HCT116 (cell line): Measurements from ENCODE around the gene CYB5B. TPM values are rescaled to one million over a fixed set of nuclear protein-coding genes. Genes with fewer than 3 reads are reported as not detected.
A peak's percentile ranks its signal among the peaks of the same experiment; 100 is the strongest.

Experiments
- ATAC-seq: fragments of 200-7000 bp; cut with Tn5 transposase; 2 replicates; pipeline ENCODE4 v1.9.1; 2020; ENCODE audit warnings: mild to moderate bottlenecking, moderate library complexity
- BruUV-seq: library from RNA; stranded (reverse); fragments of 400-500 nt; replicated peaks from 2 replicates; lab custom pipeline; 2021; lab: Mats Ljungman, UMichigan
- CTCF ChIA-PET: fragments of 300-600 bp; sonication (Branson Sonifier 250); formaldehyde crosslinking; loops from one replicate; lab custom pipeline; 2021; ENCODE audit warnings: antibody characterized with exemption; lab: Charles Lee
- POLR2A ChIA-PET: fragments of 300-600, 350-600 bp; sonication (Branson Sonifier 250); formaldehyde crosslinking; loops from one replicate; lab custom pipeline; 2021; ENCODE audit warnings: antibody characterized with exemption; lab: Charles Lee
- RAD21 ChIA-PET, 2 experiments: fragments of 300-600 bp; sonication (Branson Sonifier 250); formaldehyde crosslinking; loops; one replicate each; lab custom pipeline; 2023; ENCODE audit warnings: low total read pairs in 2 of 2; ENCODE audit not compliant: uncharacterized antibody in 2 of 2, unreplicated experiment in 2 of 2, low non-redundant PET in 1 of 2; lab: Charles Lee
- DNase-seq: peaks from one replicate; pipeline ENCODE4 v3.0.0-alpha.2; 2010; ENCODE audit warnings: low read depth, low spot score
- H2AFZ ChIP-seq: fragments of 200-600 bp; shearing (Covaris generic), sonication (generic); 2 replicates; pipeline ENCODE4 v1.6.1; 2017; ENCODE audit warnings: low read depth, mixed run types, mixed read lengths, antibody characterized with exemption, low read length; ENCODE audit not compliant: poor library complexity, severe bottlenecking
- H3K27ac ChIP-seq: 2 replicates; pipeline ENCODE4 v1.5.1; 2012; ENCODE audit warnings: low read depth, low read length
- H3K27me3 ChIP-seq: fragments of 200-600 bp; sonication (generic); 2 replicates; pipeline ENCODE4 v1.6.1; 2016; ENCODE audit warnings: mixed run types, low read length, mixed read lengths; ENCODE audit not compliant: insufficient read depth
- H3K36me3 ChIP-seq, 2 experiments: fragments of 200-500 bp in 1 of 2; fragments of 200-600 bp in 1 of 2; sonication (Bioruptor generic) in 1 of 2; sonication (generic) in 1 of 2; 2 replicates each; pipeline versions ENCODE4 v1.5.1 to v1.6.1; 2014 to 2016; ENCODE audit warnings: low read length in 2 of 2, inconsistent platforms in 1 of 2, mixed read lengths in 1 of 2, mixed run types in 1 of 2; ENCODE audit not compliant: insufficient read depth in 2 of 2, control insufficient read depth in 1 of 2
- H3K4me1 ChIP-seq, 2 experiments: fragments of 200-600 bp in 1 of 2; sonication (generic) in 1 of 2; 2 replicates each; pipeline versions ENCODE4 v1.5.1 to v1.6.1; 2012 to 2017; ENCODE audit warnings: low read length in 2 of 2, inconsistent platforms in 1 of 2, mild to moderate bottlenecking in 1 of 2, mixed read lengths in 1 of 2, mixed run types in 1 of 2, moderate library complexity in 1 of 2; ENCODE audit not compliant: insufficient read depth in 2 of 2, control insufficient read depth in 1 of 2
- H3K4me2 ChIP-seq: fragments of 200-600 bp; sonication (generic); 2 replicates; pipeline ENCODE4 v1.6.1; 2017; ENCODE audit warnings: mixed run types, low read length, mixed read lengths
- H3K4me3 ChIP-seq, 2 experiments: fragments of 200-600 bp in 1 of 2; sonication (generic) in 1 of 2; replicated peaks in 1 of 2; 2 replicates each; pipeline ENCODE4 v1.5.1; 2011 to 2016; ENCODE audit warnings: low read length in 2 of 2, control low read depth in 1 of 2, low read depth in 1 of 2, mild to moderate bottlenecking in 1 of 2, mixed read lengths in 1 of 2, mixed run types in 1 of 2
- H3K79me2 ChIP-seq: fragments of 200-600 bp; sonication (generic); 2 replicates; pipeline ENCODE4 v1.6.1; 2017; ENCODE audit warnings: mild to moderate bottlenecking, mixed run types, low read length, moderate library complexity, mixed read lengths; ENCODE audit not compliant: insufficient read depth
- H3K9ac ChIP-seq: fragments of 200-600 bp; sonication (generic); 2 replicates; pipeline ENCODE4 v1.6.1; 2016; ENCODE audit warnings: low read length, mixed read lengths
- H3K9me2 ChIP-seq: fragments of 200-600 bp; sonication (generic), shearing (Covaris generic); 2 replicates; pipeline ENCODE4 v1.6.1; 2017; ENCODE audit warnings: mixed run types, mild to moderate bottlenecking, moderate library complexity; ENCODE audit not compliant: insufficient read depth
- H3K9me3 ChIP-seq, 2 experiments: fragments of 200-500 bp in 1 of 2; fragments of 200-600 bp in 1 of 2; sonication (Bioruptor generic) in 1 of 2; sonication (generic) in 1 of 2; 2 replicates each; pipeline ENCODE4 v1.6.1; 2014 to 2017; ENCODE audit warnings: low read length in 2 of 2, mixed read lengths in 2 of 2, inconsistent platforms in 1 of 2, low read depth in 1 of 2, mild to moderate bottlenecking in 1 of 2, mixed run types in 1 of 2, moderate library complexity in 1 of 2; ENCODE audit not compliant: control insufficient read depth in 1 of 2, insufficient read depth in 1 of 2
- H4K20me1 ChIP-seq: fragments of 200-600 bp; sonication (generic), shearing (Covaris generic); 2 replicates; pipeline ENCODE4 v1.6.1; 2017; ENCODE audit warnings: mixed run types, mild to moderate bottlenecking, moderate library complexity; ENCODE audit not compliant: insufficient read depth
- CEBPB ChIP-seq: IDR thresholded peaks from 2 replicates; pipeline ENCODE4 v1.6.1; 2012; ENCODE audit warnings: low read depth
- ELF1 ChIP-seq: IDR thresholded peaks from 2 replicates; pipeline ENCODE4 v1.6.1; 2012; ENCODE audit warnings: low read depth, borderline replicate concordance
- FOSL1 ChIP-seq: IDR thresholded peaks from 2 replicates; pipeline ENCODE4 v1.6.1; 2012; ENCODE audit warnings: low read depth
- POLR2A ChIP-seq: IDR thresholded peaks from 2 replicates; pipeline ENCODE4 v1.7.0; 2011; ENCODE audit warnings: borderline replicate concordance; ENCODE audit not compliant: insufficient read depth, insufficient read length; ENCODE audit errors: extremely low read depth
- POLR2AphosphoS5 ChIP-seq: IDR thresholded peaks from 2 replicates; pipeline ENCODE4 v1.6.1; 2011; ENCODE audit warnings: mild to moderate bottlenecking, low read depth, low read length, moderate library complexity
- RAD21 ChIP-seq: IDR thresholded peaks from 2 replicates; pipeline ENCODE4 v1.6.1; 2012; ENCODE audit warnings: low read depth, mild to moderate bottlenecking
- SP1 ChIP-seq: IDR thresholded peaks from 2 replicates; pipeline ENCODE4 v1.6.1; 2012; ENCODE audit warnings: low read depth
- YY1 ChIP-seq: IDR thresholded peaks from 2 replicates; pipeline ENCODE4 v1.6.1; 2011; ENCODE audit warnings: low read length, low read depth, moderate library complexity, mild to moderate bottlenecking; ENCODE audit not compliant: insufficient replicate concordance; ENCODE audit errors: extremely low read depth
- intact Hi-C: fragments of 100-400 bp; cut with micrococcal nuclease; formaldehyde crosslinking; loops from 2 replicates; pipeline ENCODE4 v1.10.0; 2022
- total RNA-seq: library from RNA; stranded (reverse); gene quantifications from one replicate; pipeline ENCODE4 v1.2.1, GENCODE V29; 2021; ENCODE audit not compliant: unreplicated experiment
- TF ChIP-seq, protein P1 (sequence below): IDR thresholded peaks from 2 replicates; pipeline ENCODE4 v1.6.1; 2012; ENCODE audit warnings: low read depth
- TF ChIP-seq, protein P2 (sequence below), 3 experiments: fragments of 200-600 bp in 1 of 3; sonication (generic) in 1 of 3; IDR thresholded peaks in 2 of 3; conservative IDR thresholded peaks in 1 of 3; 2 replicates each; pipeline ENCODE4 v1.5.1; 2012 to 2017; ENCODE audit warnings: low read depth in 2 of 3, low read length in 2 of 3, antibody characterized with exemption in 1 of 3, borderline replicate concordance in 1 of 3, control low read depth in 1 of 3, mild to moderate bottlenecking in 1 of 3, mixed read lengths in 1 of 3, mixed run types in 1 of 3, moderate library complexity in 1 of 3; ENCODE audit not compliant: insufficient read depth in 1 of 3
- TF ChIP-seq, protein P3 (sequence below): IDR thresholded peaks from 2 replicates; pipeline ENCODE4 v1.6.1; 2012

Gene CYB5B
- total RNA-seq, 1 experiment from 2014 or later = 689 TPM

DNA sequence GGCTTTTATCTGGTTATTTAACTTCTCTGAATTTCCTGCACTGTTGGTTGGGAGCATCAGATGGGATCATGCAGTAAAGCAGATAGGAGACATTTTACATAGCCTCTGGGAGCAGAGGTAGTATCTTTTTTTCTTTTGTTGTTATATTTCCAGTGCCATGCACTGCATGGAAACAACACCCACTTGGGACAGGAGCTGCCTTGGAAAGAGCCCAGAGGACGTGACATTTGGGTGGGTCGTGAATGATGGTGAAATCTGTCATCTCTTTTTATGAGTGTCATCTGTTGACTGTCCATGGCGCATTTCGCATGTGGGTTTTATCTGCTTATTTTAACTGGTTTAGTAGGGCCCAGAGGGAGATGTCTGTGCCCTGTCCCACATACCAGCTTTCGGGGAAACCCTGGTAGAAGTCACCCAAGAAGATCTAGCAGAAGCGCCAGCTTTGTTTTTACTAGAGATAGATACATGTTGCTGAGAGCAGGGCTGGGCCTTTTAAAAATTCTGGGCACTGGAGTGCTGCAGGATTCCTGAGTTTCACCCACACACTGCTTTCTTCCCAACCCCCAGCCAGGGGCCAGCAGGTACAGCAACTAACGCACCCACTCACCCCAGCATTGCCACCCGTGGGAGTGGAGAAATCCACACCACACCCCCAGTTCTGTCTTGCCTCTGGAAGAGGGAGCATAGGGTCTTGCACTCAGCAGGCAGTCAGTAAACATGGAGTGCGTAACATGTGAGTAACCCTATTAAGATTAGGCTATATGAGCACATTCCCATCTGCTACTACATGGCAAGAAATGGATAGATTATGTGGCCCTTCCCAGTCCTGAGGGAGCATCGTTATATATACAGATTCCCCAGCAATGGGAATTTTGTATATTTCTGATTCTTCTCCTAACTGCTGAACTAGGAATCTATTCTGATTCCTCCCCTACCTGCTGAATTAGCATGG, 30.2 kb upstream of the CYB5B start:
- ChIA-PET POLR2A (interaction anchor here (0.6 to 2.8 kb wide), 5 partner anchors 10 to 143 kb away, joined by 3 to 9 read pairs (median 3); no protein-coding TSS in a partner anchor), RAD21 (no interaction called here), CTCF (interaction anchor here (0.6 to 0.7 kb wide), 2 partner anchors 13 to 24 kb away, joined by 3 read pairs; no protein-coding TSS in a partner anchor)
- H3K4me1 ChIP-seq = peaks cover 80 to 84% of the 10 kb centered on the region in 2 experiments
- no peaks in the 10 kb centered on the region for H3K9me2 ChIP-seq
- no peak for ATAC-seq
- no TSS peak for BruUV-seq
- DNase-seq = no peak
- H2AFZ ChIP-seq = no peak overlapping the region
- intact Hi-C loops = no loop called here
- peaks cover 4% of the 10 kb centered on the region; the same call in 1 of the 2 replicates for H3K79me2 ChIP-seq
- no peaks in the 10 kb centered on the region for H3K36me3 ChIP-seq
- TF ChIP-seq POLR2AphosphoS5 (no peak), POLR2A (no peak), FOSL1 (no peak), RAD21 (no peak), CEBPB (no peak), YY1 (no peak), SP1 (no peak)
- TF ChIP-seq, all 23 proteins: peak for 0
- Histone ChIP-seq H3K4me2 (peak overlapping the region; percentile 46), H3K9ac (peak overlapping the region; percentile 36), H4K20me1 (no peaks in the 10 kb centered on the region), H3K27ac (peak overlapping the region; percentile 99), H3K27me3 (no peaks in the 10 kb centered on the region), H3K9me3 (no peaks in the 10 kb centered on the region), H3K4me3 (no peak overlapping the region)

DNA sequence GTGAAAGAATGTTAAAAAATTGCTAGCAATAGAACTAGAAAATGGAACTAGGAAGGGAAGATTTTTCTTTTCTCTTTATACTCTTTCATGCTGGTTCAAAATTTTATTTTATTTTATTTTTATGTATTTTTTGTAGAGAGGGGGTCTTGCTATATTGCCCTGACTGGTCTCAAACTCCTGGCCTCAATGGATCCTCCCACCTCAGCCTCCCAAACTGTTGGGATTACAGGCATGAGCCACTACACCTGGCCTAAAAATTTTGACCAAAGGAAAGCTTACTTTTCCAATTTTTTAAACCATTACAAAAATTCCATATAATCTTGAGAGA, 28.6 kb upstream of the CYB5B start:
- Histone ChIP-seq H2AFZ (no peak overlapping the region), H3K9me2 (no peaks in the 10 kb centered on the region), H3K4me2 (peak overlapping the region; percentile 69), H3K9me3 (no peaks in the 10 kb centered on the region), H4K20me1 (no peaks in the 10 kb centered on the region), H3K36me3 (no peaks in the 10 kb centered on the region), H3K79me2 (peaks cover 11% of the 10 kb centered on the region), H3K4me3 (no peak overlapping the region), H3K27me3 (no peaks in the 10 kb centered on the region), H3K27ac (peak overlapping the region; percentile 99), H3K9ac (peak overlapping the region; percentile 53), H3K4me1 (peaks cover 92 to 97% of the 10 kb centered on the region in 2 experiments)
- BruUV-seq = no TSS peak
- ChIA-PET CTCF (interaction anchor here (0.9 to 3.9 kb wide), 17 partner anchors 9 to 358 kb away, joined by 3 to 20 read pairs (median 5); partner anchors contain the start of genes NOB1 and NQO1), POLR2A (interaction anchor here (0.6 to 5.7 kb wide), 12 partner anchors 8 to 876 kb away, joined by 3 to 65 read pairs (median 4); partner anchors contain the start of gene TERF2), RAD21 (interaction anchor here in 1 of 2 experiments (0.6 to 1.1 kb wide), 2 partner anchors 326 to 359 kb away, joined by 3 to 5 read pairs; partner anchors contain the start of gene NOB1)
- ATAC-seq (no peak), DNase-seq (no peak)
- intact Hi-C loops = loop anchor here (5.0 kb wide), 2 partner anchors 81 to 171 kb away; partner anchors contain the start of gene NFAT5
- TF ChIP-seq, protein P1, sequence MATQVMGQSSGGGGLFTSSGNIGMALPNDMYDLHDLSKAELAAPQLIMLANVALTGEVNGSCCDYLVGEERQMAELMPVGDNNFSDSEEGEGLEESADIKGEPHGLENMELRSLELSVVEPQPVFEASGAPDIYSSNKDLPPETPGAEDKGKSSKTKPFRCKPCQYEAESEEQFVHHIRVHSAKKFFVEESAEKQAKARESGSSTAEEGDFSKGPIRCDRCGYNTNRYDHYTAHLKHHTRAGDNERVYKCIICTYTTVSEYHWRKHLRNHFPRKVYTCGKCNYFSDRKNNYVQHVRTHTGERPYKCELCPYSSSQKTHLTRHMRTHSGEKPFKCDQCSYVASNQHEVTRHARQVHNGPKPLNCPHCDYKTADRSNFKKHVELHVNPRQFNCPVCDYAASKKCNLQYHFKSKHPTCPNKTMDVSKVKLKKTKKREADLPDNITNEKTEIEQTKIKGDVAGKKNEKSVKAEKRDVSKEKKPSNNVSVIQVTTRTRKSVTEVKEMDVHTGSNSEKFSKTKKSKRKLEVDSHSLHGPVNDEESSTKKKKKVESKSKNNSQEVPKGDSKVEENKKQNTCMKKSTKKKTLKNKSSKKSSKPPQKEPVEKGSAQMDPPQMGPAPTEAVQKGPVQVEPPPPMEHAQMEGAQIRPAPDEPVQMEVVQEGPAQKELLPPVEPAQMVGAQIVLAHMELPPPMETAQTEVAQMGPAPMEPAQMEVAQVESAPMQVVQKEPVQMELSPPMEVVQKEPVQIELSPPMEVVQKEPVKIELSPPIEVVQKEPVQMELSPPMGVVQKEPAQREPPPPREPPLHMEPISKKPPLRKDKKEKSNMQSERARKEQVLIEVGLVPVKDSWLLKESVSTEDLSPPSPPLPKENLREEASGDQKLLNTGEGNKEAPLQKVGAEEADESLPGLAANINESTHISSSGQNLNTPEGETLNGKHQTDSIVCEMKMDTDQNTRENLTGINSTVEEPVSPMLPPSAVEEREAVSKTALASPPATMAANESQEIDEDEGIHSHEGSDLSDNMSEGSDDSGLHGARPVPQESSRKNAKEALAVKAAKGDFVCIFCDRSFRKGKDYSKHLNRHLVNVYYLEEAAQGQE = no peak
- TF ChIP-seq ELF1 = no peak
- TF ChIP-seq, protein P2, sequence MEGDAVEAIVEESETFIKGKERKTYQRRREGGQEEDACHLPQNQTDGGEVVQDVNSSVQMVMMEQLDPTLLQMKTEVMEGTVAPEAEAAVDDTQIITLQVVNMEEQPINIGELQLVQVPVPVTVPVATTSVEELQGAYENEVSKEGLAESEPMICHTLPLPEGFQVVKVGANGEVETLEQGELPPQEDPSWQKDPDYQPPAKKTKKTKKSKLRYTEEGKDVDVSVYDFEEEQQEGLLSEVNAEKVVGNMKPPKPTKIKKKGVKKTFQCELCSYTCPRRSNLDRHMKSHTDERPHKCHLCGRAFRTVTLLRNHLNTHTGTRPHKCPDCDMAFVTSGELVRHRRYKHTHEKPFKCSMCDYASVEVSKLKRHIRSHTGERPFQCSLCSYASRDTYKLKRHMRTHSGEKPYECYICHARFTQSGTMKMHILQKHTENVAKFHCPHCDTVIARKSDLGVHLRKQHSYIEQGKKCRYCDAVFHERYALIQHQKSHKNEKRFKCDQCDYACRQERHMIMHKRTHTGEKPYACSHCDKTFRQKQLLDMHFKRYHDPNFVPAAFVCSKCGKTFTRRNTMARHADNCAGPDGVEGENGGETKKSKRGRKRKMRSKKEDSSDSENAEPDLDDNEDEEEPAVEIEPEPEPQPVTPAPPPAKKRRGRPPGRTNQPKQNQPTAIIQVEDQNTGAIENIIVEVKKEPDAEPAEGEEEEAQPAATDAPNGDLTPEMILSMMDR (IDR thresholded peaks at IDR 0.05 in 2 of 3, conservative IDR thresholded peaks at IDR 0.05 in 1 of 3; ENCODE audit: borderline replicate concordance in 1 of 3, insufficient read depth in 1 of 3, low read depth in 2 of 3, low read length in 2 of 3) = no peak; a peak in 1 of 6 replicates
- TF ChIP-seq SP1 = no peak
- no peak for TF ChIP-seq CEBPB
- TF ChIP-seq, protein P3, sequence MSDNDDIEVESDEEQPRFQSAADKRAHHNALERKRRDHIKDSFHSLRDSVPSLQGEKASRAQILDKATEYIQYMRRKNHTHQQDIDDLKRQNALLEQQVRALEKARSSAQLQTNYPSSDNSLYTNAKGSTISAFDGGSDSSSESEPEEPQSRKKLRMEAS = no peak
